NCI-H2029 treated with DMSO at 0.1 percent for 48 hours (cell line): ENCODE measurements around the gene SEMA4A.
A peak's percentile ranks its signal among the peaks of the same experiment; 100 is the strongest.
"Not testable (repeated sequence)": the region's sequence is repeated elsewhere in the genome, so short reads cannot be mapped to it uniquely, and the experiment has no call there.

ENCODE experiments used
- DNase-seq: peaks from one replicate; lab custom pipeline; 2025; lab: John Stamatoyannopoulos, UW

Gene SEMA4A

GRCh38 chr1:156153362-156153761, at the start of gene SEMA4A:
Gene SEMA4A (plus strand): TSS chr1:156153585. CDS start chr1:156154579, 994 bp downstream.
- no peak for DNase-seq

- peak; percentile 36 for DNase-seq
Measured at GRCh38 chr1:156104065-156104810, 49.1 kb upstream of the SEMA4A start.

GRCh38 chr1:156104861-156105832, 48.2 kb upstream of the SEMA4A start:
- DNase-seq: no peak

GRCh38 chr1:156106624-156107488, 46.5 kb upstream of the SEMA4A start:
- DNase-seq: no peak

GRCh38 chr1:156108057-156108456, 45.3 kb upstream of the SEMA4A start:
- no peak for DNase-seq

- no peak for DNase-seq
Measured at GRCh38 chr1:156108664-156109241, 44.6 kb upstream of the SEMA4A start.

- no peak for DNase-seq
Measured at GRCh38 chr1:156110252-156110651, 43.1 kb upstream of the SEMA4A start.

- no peak for DNase-seq
Measured at GRCh38 chr1:156111355-156111962, 41.9 kb upstream of the SEMA4A start.

- no peak for DNase-seq
Measured at GRCh38 chr1:156112276-156113137, 40.9 kb upstream of the SEMA4A start.

GRCh38 chr1:156113282-156113950, 40.0 kb upstream of the SEMA4A start:
- DNase-seq: no peak

GRCh38 chr1:156114101-156114918, 39.1 kb upstream of the SEMA4A start, which contains the start of gene LMNA:
Gene LMNA (plus strand): TSS chr1:156114711. CDS start chr1:156114919, 208 bp downstream.
- DNase-seq: peak; percentile 33

GRCh38 chr1:156114919-156115513, 38.4 kb upstream of the SEMA4A start:
- no peak for DNase-seq

- no peak for DNase-seq
Measured at GRCh38 chr1:156115514-156116374, 37.6 kb upstream of the SEMA4A start.

GRCh38 chr1:156116731-156117130, 36.7 kb upstream of the SEMA4A start:
- DNase-seq: not testable (repeated sequence)

GRCh38 chr1:156117414-156118176, 35.8 kb upstream of the SEMA4A start:
- no peak for DNase-seq

GRCh38 chr1:156118177-156118868, 35.1 kb upstream of the SEMA4A start:
- DNase-seq: no peak
